NCI-H2171 treated with DMSO at 0.1 percent for 48 hours (cell line): ENCODE measurements around the gene MAK.
"Not testable (repeated sequence)": the region's sequence is repeated elsewhere in the genome, so short reads cannot be mapped to it uniquely, and the experiment has no call there.

Experiments used
- DNase-seq: peaks from one replicate; lab custom pipeline; 2025; lab: John Stamatoyannopoulos, UW

The MAK gene

GRCh38 chr6:10791673-10792072 is 46.7 kb downstream of the MAK start:
- no peak for DNase-seq

- no peak for DNase-seq
These were observed 59.3 kb downstream of the MAK start for GRCh38 chr6:10779076-10779475.

- DNase-seq: no peak
These were observed 60.1 kb downstream of the MAK start for GRCh38 chr6:10778230-10778629.

GRCh38 chr6:10771371-10771894 is 66.9 kb downstream of the MAK start:
- no peak for DNase-seq

GRCh38 chr6:10769419-10769818 is 68.9 kb downstream of the MAK start:
- DNase-seq: no peak

GRCh38 chr6:10763006-10763405 is 75.3 kb downstream of the MAK start:
- no peak for DNase-seq

- DNase-seq: peak; percentile 85
These were observed 78.4 kb downstream of the MAK start for GRCh38 chr6:10759884-10760329.

GRCh38 chr6:10759312-10759839 is 79.0 kb downstream of the MAK start:
- peak; percentile 63 for DNase-seq

- no peak for DNase-seq
These were observed 82.3 kb downstream of the MAK start for GRCh38 chr6:10756085-10756484.

GRCh38 chr6:10751757-10752156 is 86.6 kb downstream of the MAK start:
- not testable (repeated sequence) for DNase-seq

- not testable (repeated sequence) for DNase-seq
These were observed 87.8 kb downstream of the MAK start for GRCh38 chr6:10750568-10750967.

- no peak for DNase-seq
These were observed 88.6 kb downstream of the MAK start for GRCh38 chr6:10749734-10750133.

GRCh38 chr6:10747251-10747972 is 90.9 kb downstream of the MAK start, which contains the start of gene TMEM14B:
Gene TMEM14B, plus strand, starts transcription at chr6:10747805. Its CDS starts 1,441 bp downstream, at chr6:10749246.
- DNase-seq: peak; percentile 96

GRCh38 chr6:10746915-10747250 is 91.5 kb downstream of the MAK start:
- peak; percentile 26 for DNase-seq

- DNase-seq: no peak
These were observed 93.2 kb downstream of the MAK start for GRCh38 chr6:10745116-10745515.

GRCh38 chr6:10743515-10743914 is 94.8 kb downstream of the MAK start:
- no peak for DNase-seq

GRCh38 chr6:10742251-10742650 is 96.1 kb downstream of the MAK start:
- no peak for DNase-seq

GRCh38 chr6:10741643-10742042 is 96.7 kb downstream of the MAK start:
- not testable (repeated sequence) for DNase-seq

GRCh38 chr6:10740061-10740460 is 98.3 kb downstream of the MAK start:
- no peak for DNase-seq

- peak; percentile 41 for DNase-seq
These were observed 101.6 kb downstream of the MAK start for GRCh38 chr6:10736731-10737130.

GRCh38 chr6:10733863-10734262 is 104.5 kb downstream of the MAK start:
- no peak for DNase-seq

GRCh38 chr6:10733151-10733715 is 105.1 kb downstream of the MAK start:
- no peak for DNase-seq

- DNase-seq: no peak
These were observed 108.1 kb downstream of the MAK start for GRCh38 chr6:10730254-10730653.
